Measurements from ENCODE around the gene SEMA3A. TPM values are rescaled to one million over a fixed set of nuclear protein-coding genes. Genes with fewer than 3 reads are reported as not detected.

SEMA3A gene
- total and polyA plus RNA-seq, 3 donors from 2014 or later = 1.4 to 3.9 (median 2.0) TPM

DNA sequence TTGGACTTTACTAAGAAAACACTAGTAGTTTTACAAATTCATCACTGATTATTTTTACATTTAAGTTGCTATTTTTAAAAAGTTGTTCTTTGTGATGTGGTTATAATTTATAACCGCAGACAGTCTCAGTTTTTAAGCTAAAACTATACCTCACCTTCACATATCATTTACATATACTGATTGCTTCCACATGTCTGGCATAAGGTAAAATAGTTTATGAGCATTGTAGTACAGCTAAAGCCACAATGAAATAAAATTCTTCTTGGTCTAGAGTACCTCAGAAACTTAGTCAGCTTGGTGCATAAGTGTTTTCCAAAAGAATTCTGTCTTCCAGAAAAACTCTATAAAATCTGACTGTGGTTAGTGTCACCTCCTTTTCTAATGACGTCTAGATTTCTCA, 13.0 kb downstream of the SEMA3A start:
- H3K9me3 ChIP-seq = no peaks in the 10 kb centered on the region
- H3K4me3 ChIP-seq = no peak overlapping the region
- no peaks in the 10 kb centered on the region for H3K4me1 ChIP-seq
- H3K36me3 ChIP-seq (ENCODE audit: low read depth, missing control alignments) = no peaks in the 10 kb centered on the region
- 89 to 90% methylated on average over 2 of the region's 2 CpGs for WGBS, 2 donors
- TF ChIP-seq CTCF (IDR thresholded peaks at IDR 0.05) (no peak), POLR2A (IDR thresholded peaks at IDR 0.05) (no peak)
- H3K27ac ChIP-seq = no peak overlapping the region
- H3K27me3 ChIP-seq = no peaks in the 10 kb centered on the region
- intact Hi-C loops (cut with DNase I; ENCODE audit: low total_unique reads) = no loop called here
- no peak for DNase-seq

DNA sequence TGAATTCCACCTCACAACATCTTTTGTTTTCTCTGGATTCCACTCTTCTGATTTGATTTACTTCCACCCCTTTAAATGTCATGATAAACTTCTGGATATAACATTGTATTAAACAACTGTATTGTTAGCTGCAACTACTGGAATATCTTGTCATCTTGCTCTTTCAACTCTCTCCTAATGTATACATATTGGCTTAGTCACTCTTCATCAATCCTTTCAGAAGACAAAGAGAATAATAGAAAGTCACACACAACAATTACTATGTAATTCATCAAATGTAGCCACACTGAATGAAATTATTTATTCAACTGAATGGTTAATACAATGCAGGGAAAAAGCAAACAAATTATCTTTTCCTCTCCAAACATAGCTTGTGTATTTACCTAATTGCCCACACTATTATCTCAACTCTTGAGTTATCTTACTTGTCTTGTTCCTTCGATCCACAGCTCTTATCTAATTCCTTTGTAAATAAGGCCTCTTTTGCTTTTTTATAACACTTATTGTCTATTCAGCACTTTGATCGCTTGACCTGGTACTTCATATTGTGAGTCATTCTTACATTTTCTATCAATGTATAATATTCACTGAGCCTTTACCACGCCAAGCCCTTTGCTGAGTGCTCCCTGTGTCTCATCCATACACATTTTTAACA, 16.7 kb downstream of the SEMA3A start:
- TF ChIP-seq CTCF (IDR thresholded peaks at IDR 0.05) (no peak), POLR2A (IDR thresholded peaks at IDR 0.05) (no peak)
- Histone ChIP-seq H3K4me1 (no peaks in the 10 kb centered on the region), H3K9me3 (no peaks in the 10 kb centered on the region), H3K4me3 (no peak overlapping the region), H3K27ac (no peak overlapping the region), H3K36me3 (ENCODE audit: low read depth, missing control alignments) (no peaks in the 10 kb centered on the region), H3K27me3 (no peaks in the 10 kb centered on the region)
- intact Hi-C loops (cut with DNase I; ENCODE audit: low total_unique reads) = no loop called here
- WGBS, 2 donors = 72 to 82% methylated on average over 3 of the region's 3 CpGs
- no peak for DNase-seq

GRCh38 chr7:84176716-84177115, 17.9 kb downstream of the SEMA3A start:
- Histone ChIP-seq H3K4me3 (no peak overlapping the region), H3K36me3 (ENCODE audit: low read depth, missing control alignments) (no peaks in the 10 kb centered on the region), H3K27me3 (no peaks in the 10 kb centered on the region), H3K9me3 (no peaks in the 10 kb centered on the region), H3K4me1 (no peaks in the 10 kb centered on the region), H3K27ac (no peak overlapping the region)
- TF ChIP-seq CTCF (IDR thresholded peaks at IDR 0.05) = no peak
- no peak for TF ChIP-seq POLR2A (IDR thresholded peaks at IDR 0.05)
- intact Hi-C loops (cut with DNase I; ENCODE audit: low total_unique reads) = no loop called here
- DNase-seq = no peak
- WGBS, 2 donors = 62 to 68% methylated on average over 2 of the region's 2 CpGs

GRCh38 chr7:84175461-84175860, 19.1 kb downstream of the SEMA3A start:
- 88 to 93% methylated on average over 2 of the region's 2 CpGs for WGBS, 2 donors
- DNase-seq = no peak
- Histone ChIP-seq H3K9me3 (no peaks in the 10 kb centered on the region), H3K4me3 (no peak overlapping the region), H3K27ac (no peak overlapping the region), H3K27me3 (no peaks in the 10 kb centered on the region), H3K36me3 (ENCODE audit: low read depth, missing control alignments) (no peaks in the 10 kb centered on the region), H3K4me1 (no peaks in the 10 kb centered on the region)
- intact Hi-C loops (cut with DNase I; ENCODE audit: low total_unique reads) = no loop called here
- TF ChIP-seq POLR2A (IDR thresholded peaks at IDR 0.05) = no peak
- TF ChIP-seq CTCF (IDR thresholded peaks at IDR 0.05) = no peak

DNA sequence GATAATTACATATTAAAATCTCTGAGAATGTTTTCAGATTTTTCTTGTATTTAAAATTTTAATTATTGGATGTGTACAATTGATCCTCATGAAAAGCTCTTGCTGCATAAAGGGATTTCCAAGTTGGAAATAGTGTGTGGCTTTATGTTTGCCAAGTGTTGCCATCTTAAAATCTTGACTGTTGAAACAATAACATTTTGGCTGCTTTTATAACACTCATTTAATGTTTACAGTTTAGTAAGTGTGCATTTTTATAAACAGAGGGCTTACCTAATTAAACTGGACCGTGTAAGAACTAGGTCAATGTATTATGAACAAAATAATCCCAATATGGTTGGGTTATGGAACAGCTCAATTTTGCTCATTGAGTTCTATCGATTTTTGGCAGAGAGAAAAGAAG, 23.9 kb downstream of the SEMA3A start:
- Histone ChIP-seq H3K36me3 (ENCODE audit: low read depth, missing control alignments) (no peaks in the 10 kb centered on the region), H3K9me3 (no peaks in the 10 kb centered on the region), H3K27ac (no peak overlapping the region), H3K27me3 (no peaks in the 10 kb centered on the region), H3K4me3 (no peak overlapping the region), H3K4me1 (no peaks in the 10 kb centered on the region)
- DNase-seq = no peak
- intact Hi-C loops (cut with DNase I; ENCODE audit: low total_unique reads) = no loop called here
- 71 to 80% methylated on average over 2 of the region's 2 CpGs for WGBS, 2 donors
- no peak for TF ChIP-seq POLR2A (IDR thresholded peaks at IDR 0.05)
- no peak for TF ChIP-seq CTCF (IDR thresholded peaks at IDR 0.05)
